GM19438 (cell line): ENCODE measurements around the gene NIPAL4.
A peak's percentile ranks its signal among the peaks of the same experiment; 100 is the strongest.

ENCODE experiments used
- ATAC-seq: cut with Tn5 transposase; IDR thresholded peaks from one replicate; pipeline ENCODE4 v1.9.1; 2021; ENCODE audit warnings: low read depth; ENCODE audit not compliant: unreplicated experiment

Gene NIPAL4

DNA sequence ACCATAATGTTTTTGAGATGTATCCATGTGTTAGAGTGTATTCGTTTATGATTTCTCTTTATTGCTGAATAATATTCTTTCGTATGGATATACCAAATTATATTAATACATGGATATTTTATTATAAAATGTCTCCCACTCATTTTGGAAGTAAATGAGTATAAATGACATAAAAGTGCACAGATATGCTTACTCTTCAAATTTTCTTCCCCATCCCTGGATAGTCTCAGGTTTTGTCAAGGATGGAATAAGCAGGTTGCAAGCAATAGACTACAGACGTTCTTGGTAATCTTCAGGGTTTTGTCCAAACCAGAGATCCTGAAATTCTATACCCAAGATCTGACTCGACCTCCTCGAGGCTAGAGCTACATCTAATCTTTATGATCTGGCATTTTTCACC, 50.7 kb downstream of the NIPAL4 start:
- no peak for ATAC-seq

DNA sequence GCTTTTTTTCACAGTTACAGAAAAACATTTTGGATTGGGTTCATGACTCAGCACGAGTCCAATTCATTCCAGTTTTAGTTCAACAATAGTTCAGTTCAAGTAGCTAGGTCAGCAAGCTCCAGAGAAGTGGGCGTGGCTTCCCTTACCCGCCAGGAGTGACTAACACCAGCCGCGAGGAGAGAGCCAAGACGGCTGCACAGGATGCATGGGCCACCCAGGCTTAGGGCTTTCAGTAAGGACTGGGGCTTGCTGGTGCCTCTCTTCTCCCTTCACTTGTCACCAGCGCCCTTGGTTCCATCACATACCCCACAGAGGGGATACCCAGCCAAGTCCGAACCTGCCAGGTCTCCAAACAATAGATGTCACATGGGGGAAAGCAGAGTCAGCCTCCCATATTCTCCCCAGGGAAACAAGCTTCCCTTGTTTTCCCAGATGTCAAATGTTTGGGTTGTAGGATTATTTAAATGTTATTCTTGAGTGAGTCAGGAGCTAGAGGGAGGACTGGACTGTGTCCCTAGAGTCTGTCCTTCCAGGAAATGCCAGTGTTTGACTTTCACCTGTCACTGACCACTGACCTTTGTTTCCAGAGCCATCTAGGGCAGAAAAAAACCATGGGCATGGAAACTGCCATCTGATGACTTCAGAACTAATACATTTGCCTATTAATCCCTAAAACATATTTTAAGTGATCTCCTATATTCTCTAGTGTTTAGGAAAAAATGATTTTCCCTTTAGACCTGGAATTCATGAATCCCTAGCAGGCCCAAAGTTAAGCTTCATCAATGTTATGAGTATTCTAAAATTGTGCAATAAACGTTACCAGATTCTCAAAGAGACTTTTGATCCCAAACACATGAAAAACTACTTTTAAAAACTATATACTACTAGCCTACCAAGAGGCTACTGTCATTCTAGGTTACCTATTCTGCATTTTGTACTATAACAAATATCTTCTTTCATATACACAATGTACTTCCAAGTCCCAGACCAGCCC, 51.9 kb downstream of the NIPAL4 start:
- no peak for ATAC-seq

DNA sequence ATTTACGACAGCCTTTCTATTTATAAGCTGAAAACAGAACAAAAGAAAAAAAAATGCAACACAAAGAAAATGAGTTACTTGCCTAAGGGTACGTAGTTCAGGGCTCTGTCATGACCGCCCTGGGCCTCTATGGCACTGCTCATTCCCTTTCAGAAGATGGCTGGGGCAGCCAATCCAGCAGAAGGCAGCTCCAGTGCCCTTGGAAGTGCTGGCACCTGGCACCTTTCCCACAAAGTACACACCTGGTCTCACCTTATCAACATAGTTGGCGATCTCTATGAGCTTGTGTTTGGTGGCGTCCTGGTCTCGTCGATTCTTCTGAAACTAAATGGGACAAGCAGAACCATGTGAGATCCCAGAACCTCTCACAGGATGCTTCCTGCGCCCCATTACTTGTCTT, 53.2 kb downstream of the NIPAL4 start:
- no peak for ATAC-seq

DNA sequence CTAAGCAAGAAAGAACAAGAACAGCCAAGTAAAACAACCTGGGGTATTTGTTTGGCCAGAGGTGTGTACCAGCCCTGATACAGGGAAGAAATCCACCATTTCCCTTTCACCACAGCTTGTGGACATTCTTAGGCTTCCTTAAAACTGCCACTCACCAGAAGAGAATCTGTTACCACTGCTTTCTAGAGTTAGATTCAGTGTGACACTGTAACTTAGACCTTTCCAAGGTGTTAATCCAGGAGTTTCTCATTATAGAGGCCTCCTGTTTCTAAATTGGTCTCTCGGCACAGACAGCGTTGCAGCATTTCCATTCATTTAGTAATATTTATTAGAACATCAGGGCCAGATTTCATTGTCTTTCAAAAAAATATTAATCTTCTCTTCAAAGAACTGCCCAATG, 55.0 kb downstream of the NIPAL4 start:
- no peak for ATAC-seq

DNA sequence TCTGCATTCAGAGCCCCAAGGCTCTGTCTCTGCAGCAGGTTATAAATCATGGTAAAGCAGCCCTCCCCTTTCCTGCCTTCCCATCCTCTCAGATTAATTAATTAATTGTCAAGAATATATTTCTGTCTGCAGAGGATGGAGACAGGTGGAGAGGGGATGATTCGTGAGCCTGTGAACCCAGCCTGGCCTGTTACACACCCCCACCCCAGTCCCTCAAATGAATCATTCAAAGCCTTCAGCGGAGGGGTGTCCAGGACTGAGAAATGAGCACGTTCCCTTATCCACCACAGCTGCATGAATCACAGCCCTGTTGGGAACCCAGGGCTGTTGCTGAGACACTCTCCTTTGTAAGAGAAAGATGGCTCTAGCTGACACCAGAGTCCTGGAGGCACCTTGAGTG, 56.0 kb downstream of the NIPAL4 start:
- no peak for ATAC-seq

DNA sequence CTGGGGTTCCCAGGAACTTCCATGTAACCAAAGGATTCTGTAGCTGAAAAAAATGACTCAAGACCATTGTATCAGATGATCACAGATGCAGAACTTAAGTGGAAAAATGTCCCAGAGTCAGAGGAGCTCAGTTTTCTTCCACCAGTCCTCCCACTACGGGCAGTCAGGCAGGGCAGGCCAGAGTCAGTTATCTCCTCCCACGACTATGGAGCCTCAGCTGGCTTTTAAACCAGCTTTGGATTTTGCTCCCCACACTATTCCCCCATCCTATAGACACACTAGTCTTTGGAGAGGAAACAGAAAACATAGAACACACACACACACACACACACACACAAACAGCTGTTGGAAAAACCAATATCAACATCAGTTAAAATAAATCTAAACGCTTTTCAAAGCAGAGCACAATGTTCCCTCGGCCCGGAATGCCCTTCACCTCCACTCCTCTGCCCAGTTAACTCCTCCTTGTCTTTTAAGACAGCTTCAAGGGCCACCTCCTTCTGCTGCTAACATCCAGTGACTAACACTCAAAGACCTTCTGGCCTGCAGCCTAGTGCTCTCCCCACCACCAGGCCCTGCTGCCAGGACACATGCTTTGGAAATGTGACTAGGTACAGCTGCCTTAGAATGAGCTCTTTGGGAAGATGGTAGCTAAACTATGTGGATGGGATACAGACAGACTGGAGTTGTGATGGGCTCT, 56.8 kb downstream of the NIPAL4 start:
- no peak for ATAC-seq

DNA sequence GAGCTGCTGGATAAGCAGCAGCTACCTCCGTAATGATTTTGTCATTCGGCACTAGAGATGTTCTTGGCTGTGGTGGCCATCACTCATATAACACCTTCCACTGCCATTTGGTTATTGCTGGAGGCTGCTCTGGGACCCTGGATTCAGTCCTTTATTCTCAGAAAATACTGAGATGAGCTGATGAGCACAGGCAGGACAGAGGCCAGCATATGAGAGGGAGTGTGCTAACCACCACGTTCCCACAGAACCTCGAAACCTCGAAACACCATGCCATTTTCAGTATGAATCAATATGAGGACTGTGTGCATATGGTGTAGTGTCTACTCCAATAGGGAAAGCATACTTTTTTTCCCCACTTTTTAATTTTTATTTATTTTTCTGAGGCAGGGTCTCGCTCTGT, 59.0 kb downstream of the NIPAL4 start:
- peak; percentile 68 for ATAC-seq

DNA sequence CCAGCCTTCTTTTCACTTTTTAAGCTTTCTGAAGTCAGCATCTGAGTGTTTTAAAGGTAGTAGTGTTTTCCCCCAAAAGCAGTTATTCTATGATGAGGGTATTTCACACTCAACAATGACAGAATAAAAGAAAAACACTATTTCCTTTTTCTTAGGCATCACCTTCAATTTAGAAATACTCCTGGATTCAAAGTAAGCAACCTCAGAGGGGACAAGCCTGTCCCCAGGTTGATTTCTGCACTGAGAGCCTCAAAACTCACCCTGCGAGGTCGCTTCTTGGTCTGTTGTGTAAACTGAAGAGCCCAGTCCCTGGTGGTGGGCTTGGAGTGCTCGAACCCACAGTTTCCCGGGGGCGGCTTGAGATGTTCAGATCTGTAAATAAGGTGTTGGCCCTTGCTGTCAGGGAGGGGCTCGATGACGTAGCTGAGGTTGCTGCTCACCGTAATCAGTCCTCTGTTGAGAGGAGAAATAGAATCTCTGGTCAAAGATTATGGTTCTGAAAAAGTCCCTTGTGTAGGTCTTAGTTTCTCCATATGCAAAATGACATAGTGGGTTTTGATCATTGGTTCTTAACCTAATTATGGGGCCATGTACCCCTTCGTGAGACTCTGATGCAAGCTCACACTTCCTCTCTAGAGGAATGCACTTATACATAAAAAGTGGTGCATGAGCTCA, 59.7 kb downstream of the NIPAL4 start:
- no peak for ATAC-seq

DNA sequence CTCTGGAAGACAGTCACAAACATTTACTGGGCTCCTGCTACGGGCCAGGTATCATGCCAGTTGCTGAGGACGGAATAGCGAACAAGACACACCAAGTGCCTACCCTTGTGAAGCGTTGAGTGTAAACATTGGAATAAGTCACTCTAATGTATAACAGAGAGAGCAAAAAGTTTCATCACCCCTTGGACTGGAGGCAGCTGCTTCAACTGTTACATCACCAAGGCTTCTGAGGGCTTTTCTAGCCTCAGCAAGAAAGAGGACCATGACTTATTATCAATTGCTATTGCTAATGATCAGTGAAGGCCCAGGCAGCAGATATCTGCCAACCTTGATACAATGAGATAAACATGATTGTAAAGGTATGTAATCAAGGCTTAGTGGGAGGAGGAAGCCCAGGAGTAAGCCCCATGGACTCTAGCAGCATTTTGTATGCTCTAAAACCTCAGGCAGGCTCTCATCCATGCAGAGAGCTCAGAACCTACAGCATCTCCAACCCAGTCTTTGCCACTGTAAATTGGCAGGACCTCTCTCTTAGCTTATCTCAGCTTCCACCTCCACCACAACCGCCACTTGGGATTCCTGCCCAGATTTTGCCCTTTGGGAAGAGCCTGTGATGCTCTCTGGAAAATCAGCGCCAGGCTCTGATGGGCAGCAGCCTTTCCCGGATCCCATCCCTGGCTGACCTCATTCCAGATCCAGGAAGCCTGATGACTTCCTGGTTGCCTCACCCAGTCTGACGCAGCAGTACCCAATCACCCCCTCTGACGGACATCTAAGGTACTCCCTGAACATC, 61.1 kb downstream of the NIPAL4 start:
- no peak for ATAC-seq

DNA sequence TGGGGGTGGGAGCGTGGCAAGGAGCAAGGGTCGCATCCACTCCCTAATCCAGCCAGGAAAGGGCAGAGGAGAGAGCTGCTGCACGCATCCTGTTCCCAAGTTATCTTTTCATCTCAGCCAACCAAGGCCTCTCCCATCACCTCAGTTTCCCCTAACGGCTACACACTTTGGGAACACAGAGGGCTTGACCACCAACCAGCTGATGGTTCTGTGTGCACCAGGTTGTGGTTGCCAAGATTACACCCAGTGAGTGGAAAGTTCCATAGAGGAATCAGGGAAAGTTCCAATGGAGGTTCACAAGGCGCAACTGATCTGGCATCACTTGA, 61.7 kb downstream of the NIPAL4 start:
- ATAC-seq = no peak

DNA sequence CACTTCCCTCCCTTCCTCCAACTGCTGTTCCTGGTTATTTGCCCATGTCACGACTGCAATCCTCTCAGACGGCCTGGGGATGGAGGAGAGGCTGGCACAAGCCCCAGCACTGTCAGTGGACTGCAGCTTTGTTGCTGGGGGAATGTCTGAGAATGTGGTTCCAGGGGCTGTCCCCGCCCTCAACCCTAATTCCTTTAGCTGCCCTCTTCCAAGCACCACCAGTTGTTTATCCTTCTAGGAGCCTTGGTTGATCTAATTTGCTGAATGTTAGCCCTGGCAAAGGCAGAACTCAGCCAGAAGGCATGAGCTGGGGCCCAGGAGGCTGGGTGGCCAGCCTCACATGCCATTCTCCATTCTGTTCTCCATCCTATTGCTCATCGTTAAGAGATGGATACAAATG, 64.0 kb downstream of the NIPAL4 start:
- no peak for ATAC-seq
